Spleen (tissue), 7 donors: ENCODE measurements around the gene ALKBH5.

ENCODE experiments used
- CTCF ChIP-seq, 11 experiments: fragments of 200-600 bp in 7 of 11; fragments of 450-650 bp in 4 of 11; sonication (generic) in 4 of 11; IDR thresholded peaks in 8 of 11; conservative IDR thresholded peaks in 3 of 11; 1 replicate in 7 of 11; 2 replicates in 4 of 11; pipeline versions ENCODE4 v1.4.0 to v1.8.0; 2016 to 2021; ENCODE audit warnings: antibody characterized with exemption in 11 of 11, inconsistent platforms in 4 of 11, mild to moderate bottlenecking in 1 of 11
- POLR2A ChIP-seq, 3 donors: fragments of 450-650 bp; IDR thresholded peaks; one replicate each; pipeline ENCODE4 v1.5.1; 2017; ENCODE audit warnings: antibody characterized with exemption in 3 of 3, mild to moderate bottlenecking in 1 of 3
- POLR2AphosphoS5 ChIP-seq, 3 donors: sonication (generic); formaldehyde crosslinking; IDR thresholded peaks; one replicate each; pipeline ENCODE4 v1.5.1; 2017; ENCODE audit warnings: antibody characterized with exemption in 3 of 3
- donor health status: DM: no; HTN: no; CAD: no; lungs with moderate emphysema.
- donor health status: DM: no; HTN: no; CAD: no.
- donor health status: DM: no; HTN: no; CAD: no.

- TF ChIP-seq POLR2A (IDR thresholded peaks at IDR 0.05): peak; percentile 14 to 91 (median 79)
- TF ChIP-seq CTCF (IDR thresholded peaks at IDR 0.05 in 8 of 11, conservative IDR thresholded peaks at IDR 0.05 in 3 of 11): peak in 8 of 11 experiments; percentile 16 to 70 (median 44)
- peak; percentile 97 to 99 (median 98) for TF ChIP-seq POLR2AphosphoS5 (IDR thresholded peaks at IDR 0.05)
Measured at GRCh38 chr17:18183334-18184142, at the start of gene ALKBH5.
